ENCODE results near the gene OR6B1. TPM values are rescaled to one million over a fixed set of nuclear protein-coding genes. Genes with fewer than 3 reads are reported as not detected.

The OR6B1 gene
- total and polyA plus RNA-seq, 2 experiments from 2014 or later = not detected

- ATAC-seq (no peak), DNase-seq (ENCODE audit: low spot score) (no peak)
- Histone ChIP-seq H3K4me3 (no peak overlapping the region), H3F3A (replicated peaks; ENCODE audit: low read depth) (no peaks in the 10 kb centered on the region), H3K79me2 (replicated peaks; ENCODE audit: insufficient read depth) (no peaks in the 10 kb centered on the region), H3K9me2 (ENCODE audit: insufficient read depth) (peaks cover 9% of the 10 kb centered on the region; the same call in 1 of the 2 replicates), H3K4me2 (no peak overlapping the region), H2AFZ (no peak overlapping the region), H4K20me1 (replicated peaks; ENCODE audit: insufficient read depth) (no peaks in the 10 kb centered on the region), H3K4me1 (ENCODE audit: insufficient read depth) (no peaks in the 10 kb centered on the region), H3K36me3 (ENCODE audit: insufficient read depth) (no peaks in the 10 kb centered on the region; the same call in 1 of the 2 replicates), H3K27me3 (ENCODE audit: insufficient read depth) (no peaks in the 10 kb centered on the region), H3K27ac (ENCODE audit: low read depth) (no peak overlapping the region)
- Mint-ChIP-seq H3K27ac (no peak overlapping the region), H3K9me3 (peaks cover 19% of the 10 kb centered on the region), H3K4me1 (no peaks in the 10 kb centered on the region), H3K4me3 (no peak overlapping the region), H3K36me3 (ENCODE audit: low read depth) (peaks cover 10% of the 10 kb centered on the region), H3K27me3 (ENCODE audit: insufficient read depth, low read depth, poor library complexity) (no peaks in the 10 kb centered on the region)
- TF ChIP-seq CREB1 (CRISPR knock-in tag; IDR thresholded peaks at IDR 0.05; ENCODE audit: low read depth) (no peak), POLR2AphosphoS5 (IDR thresholded peaks at IDR 0.05; ENCODE audit: low read depth) (no peak), ZNF114 (CRISPR knock-in tag; IDR thresholded peaks at IDR 0.05) (no peak), ZNF462 (CRISPR knock-in tag; IDR thresholded peaks at IDR 0.05) (no peak), EZH2 (IDR thresholded peaks at IDR 0.05; ENCODE audit: low read depth, unreplicated experiment) (no peak)
Measured at GRCh38 chr7:143988976-143989745, 11.0 kb upstream of the OR6B1 start.

GRCh38 chr7:143992670-143993069 is 7.5 kb upstream of the OR6B1 start:
- no peaks in the 10 kb centered on the region for H3K79me2 ChIP-seq (replicated peaks; ENCODE audit: insufficient read depth)
- no peak overlapping the region for H2AFZ ChIP-seq
- H3K27me3 Mint-ChIP-seq (ENCODE audit: insufficient read depth, low read depth, poor library complexity) = no peaks in the 10 kb centered on the region
- no peaks in the 10 kb centered on the region for H4K20me1 ChIP-seq (replicated peaks; ENCODE audit: insufficient read depth)
- TF ChIP-seq POLR2AphosphoS5 (IDR thresholded peaks at IDR 0.05; ENCODE audit: low read depth) (no peak), ZNF114 (CRISPR knock-in tag; IDR thresholded peaks at IDR 0.05) (no peak), STAT1 (IDR thresholded peaks at IDR 0.05; ENCODE audit: unreplicated experiment) (no peak)
- H3K27ac Mint-ChIP-seq = no peak overlapping the region
- H3K4me3 ChIP-seq = no peak overlapping the region
- peaks cover 19% of the 10 kb centered on the region for H3K9me3 Mint-ChIP-seq
- H3K27me3 ChIP-seq (ENCODE audit: insufficient read depth) = no peaks in the 10 kb centered on the region
- DNase-seq (ENCODE audit: low spot score) (no peak), ATAC-seq (no peak)
- peaks cover 10% of the 10 kb centered on the region for H3K36me3 Mint-ChIP-seq (ENCODE audit: low read depth)
- no peaks in the 10 kb centered on the region for H3K4me1 Mint-ChIP-seq
- no peak overlapping the region for H3K27ac ChIP-seq (ENCODE audit: low read depth)
- H3F3A ChIP-seq (replicated peaks; ENCODE audit: low read depth) = no peaks in the 10 kb centered on the region
- H3K4me2 ChIP-seq = no peak overlapping the region
- no peaks in the 10 kb centered on the region for H3K9me2 ChIP-seq (ENCODE audit: insufficient read depth)
- no peak overlapping the region for H3K4me3 Mint-ChIP-seq
- H3K36me3 ChIP-seq (ENCODE audit: insufficient read depth) = no peaks in the 10 kb centered on the region; the same call in 1 of the 2 replicates
- no peaks in the 10 kb centered on the region for H3K4me1 ChIP-seq (ENCODE audit: insufficient read depth)
